ENCODE results near the gene SH3TC1.

Gene SH3TC1

DNA sequence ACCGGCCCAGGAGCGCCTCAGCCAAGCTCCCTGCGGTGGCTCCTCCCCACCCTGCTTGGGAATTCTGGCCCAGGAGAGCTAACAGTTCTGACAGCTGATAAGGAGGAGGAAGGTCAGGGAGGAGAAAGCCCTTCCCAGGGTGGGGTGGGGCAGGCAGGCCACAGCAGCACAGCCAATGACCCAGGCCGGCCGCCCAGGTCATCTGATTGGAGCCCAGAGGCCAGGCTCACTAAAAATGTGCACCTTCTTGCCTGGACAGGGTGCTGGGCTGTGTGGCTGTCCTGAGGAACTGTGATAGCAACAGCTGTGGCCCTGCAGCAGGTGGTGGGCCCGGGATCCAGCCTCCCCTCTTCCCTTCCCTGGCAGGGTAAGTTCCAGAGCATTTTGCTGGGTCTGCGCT is 17.2 kb upstream of the SH3TC1 start:
- no peak for FAIRE-seq

DNA sequence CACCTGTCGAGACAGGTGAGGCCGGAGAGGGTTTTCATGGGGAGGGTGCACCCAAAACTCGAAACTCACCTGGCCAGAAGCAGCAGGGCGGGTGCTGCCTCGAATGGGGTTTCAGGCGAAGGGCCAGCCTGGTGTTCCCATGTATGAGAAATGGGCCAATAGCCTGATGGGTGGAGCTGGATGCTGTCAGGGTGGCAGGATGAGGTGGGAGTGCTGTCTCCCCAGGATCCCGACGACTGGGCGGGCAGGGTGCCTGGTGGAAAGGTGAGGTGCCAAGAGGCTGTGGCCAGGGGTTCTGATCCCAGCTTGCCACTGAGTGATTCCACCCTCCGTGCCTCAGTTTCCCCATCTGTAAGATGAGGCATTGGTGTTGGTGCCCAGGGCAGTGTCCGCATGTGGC is 16.8 kb upstream of the SH3TC1 start:
- FAIRE-seq: no peak

- FAIRE-seq: no peak
Measured at GRCh38 chr4:8182858-8183725, 16.0 kb upstream of the SH3TC1 start.

- FAIRE-seq: no peak
Measured at GRCh38 chr4:8184061-8184460, 15.0 kb upstream of the SH3TC1 start.

DNA sequence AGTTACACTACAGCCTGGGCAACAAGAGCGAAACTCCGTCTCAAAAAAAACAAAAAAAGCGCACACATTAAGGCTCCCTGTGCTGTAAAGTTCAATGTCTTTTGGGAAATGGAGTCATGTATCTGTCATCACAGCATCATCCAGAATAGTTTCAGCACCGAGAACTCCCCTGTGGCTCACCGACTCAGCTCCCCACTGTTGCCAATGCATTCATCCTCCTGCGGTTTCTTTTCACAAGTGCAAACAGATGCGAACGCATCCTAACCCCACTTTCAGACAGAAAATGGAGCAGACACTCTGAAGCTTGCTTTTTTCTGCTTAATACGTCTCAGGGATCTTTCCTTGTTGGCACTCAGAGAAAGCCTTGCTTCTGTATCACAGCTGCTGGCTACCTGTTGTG is 13.8 kb upstream of the SH3TC1 start:
- no peak for FAIRE-seq

- FAIRE-seq: no peak
Measured at GRCh38 chr4:8185930-8186329, 13.2 kb upstream of the SH3TC1 start.

- no peak for FAIRE-seq
Measured at GRCh38 chr4:8188085-8188484, 11.0 kb upstream of the SH3TC1 start.

- FAIRE-seq: no peak
Measured at GRCh38 chr4:8188743-8189550, 10.1 kb upstream of the SH3TC1 start.

DNA sequence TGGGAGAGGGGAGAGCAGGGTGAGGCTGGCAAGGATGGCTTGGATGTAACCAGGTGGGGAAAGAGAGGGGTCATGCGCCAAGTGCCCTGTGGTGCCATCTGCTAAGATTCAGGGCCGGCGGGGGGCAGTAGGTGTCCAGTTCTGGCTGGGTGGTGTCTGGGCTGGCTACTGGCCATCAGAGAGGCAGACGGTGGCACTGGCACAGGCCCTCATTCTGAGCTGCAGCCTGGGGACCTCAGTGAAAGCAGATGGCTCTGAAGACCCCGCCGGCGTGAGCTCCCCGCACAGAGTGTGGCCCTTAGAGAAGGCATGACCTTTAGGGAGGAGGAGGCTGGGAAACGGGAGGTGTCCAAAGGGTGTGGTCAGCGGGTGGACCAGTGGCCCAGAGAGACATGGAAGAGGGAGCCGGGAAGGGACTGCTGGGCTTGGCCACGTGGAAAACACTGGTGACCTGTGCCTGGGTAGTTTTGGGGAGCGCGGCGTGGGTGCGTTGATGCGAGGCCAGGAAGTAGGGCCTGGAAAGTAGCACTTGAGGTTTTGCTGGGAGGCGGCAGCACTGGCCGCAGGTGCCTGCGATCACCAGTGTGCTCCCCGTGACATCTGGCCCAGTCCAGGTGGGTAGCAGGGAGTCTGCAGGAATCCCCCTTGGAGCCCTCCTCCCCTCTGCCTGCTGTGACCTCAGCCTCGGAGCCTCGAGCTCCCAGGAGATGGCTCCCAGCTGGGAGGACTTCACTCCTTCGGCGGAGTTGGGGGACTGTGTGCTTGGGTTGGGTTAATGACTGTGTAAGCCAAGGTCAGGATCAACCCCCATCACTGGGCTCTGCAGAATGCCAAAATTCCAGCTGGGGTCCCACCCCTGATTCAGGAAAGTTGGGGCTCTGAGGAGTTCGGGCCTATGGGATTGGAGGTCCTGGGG is 9.3 kb upstream of the SH3TC1 start:
- FAIRE-seq: no peak

- FAIRE-seq: no peak
Measured at GRCh38 chr4:8191136-8191747, 7.8 kb upstream of the SH3TC1 start.

GRCh38 chr4:8192748-8193738 is 6.0 kb upstream of the SH3TC1 start:
- no peak for FAIRE-seq

DNA sequence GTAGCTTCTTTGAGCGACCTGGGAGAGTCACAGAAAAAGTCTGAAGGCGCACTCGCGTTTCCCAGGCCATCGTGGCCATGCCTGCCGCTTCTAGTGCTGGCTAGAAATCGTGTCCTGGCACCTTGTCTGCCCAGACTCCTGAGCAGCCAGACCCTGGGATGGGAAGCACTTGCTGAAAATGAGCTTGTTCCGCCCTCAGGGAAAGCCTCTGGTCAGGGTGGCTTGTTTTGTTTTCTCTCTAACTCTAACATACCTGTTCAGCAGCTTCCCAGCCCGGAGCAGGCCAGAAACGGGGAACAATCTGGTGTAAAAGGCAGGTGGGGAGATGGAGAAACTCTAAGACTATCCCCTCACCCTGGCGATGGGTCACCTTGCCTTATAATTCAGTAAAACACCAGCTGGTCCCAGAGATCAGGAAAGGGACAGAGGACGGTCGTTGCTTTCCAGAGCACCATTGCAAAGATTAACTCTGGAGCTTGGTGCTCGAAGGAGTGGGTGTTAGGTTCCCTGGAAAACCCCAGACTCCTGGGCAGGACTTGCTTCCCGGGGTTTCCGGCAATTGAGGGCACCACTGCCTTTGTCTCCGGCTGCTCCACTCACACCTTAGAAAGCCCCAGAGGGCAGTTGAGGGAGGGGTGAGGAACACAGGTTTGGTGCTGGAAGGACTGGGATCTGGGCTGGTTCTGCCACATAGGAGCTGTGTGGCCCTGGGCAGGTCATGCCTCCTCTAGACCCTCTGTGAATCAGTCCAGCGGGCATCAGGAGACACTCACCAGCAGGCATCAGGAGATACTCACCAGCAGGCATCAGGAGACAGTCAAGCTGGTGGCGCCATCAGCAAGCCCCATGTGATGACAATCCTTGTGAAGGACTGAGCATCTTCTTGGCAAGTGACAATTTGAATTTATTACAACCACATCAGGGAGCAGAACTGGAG is 4.5 kb upstream of the SH3TC1 start:
- no peak for FAIRE-seq

DNA sequence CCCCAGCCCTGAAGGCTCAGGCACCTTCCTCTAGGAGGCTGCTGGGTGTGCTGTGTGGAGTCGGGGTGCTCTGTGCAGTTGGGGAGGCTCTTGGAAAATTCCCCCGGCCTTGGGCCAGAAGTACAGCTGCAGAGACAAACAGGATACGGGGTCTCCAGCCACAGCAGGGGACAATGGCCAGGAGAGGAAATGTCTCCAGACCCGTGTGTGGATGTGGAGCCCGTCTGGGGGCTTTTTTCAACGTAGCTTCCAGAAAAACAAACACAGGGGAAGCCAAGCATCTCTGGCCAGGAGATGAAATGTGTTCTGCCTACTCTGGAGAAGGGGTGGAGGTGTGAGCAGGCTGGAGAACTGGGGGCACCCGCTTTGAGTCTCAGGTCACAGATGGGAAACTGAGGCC is 3.7 kb upstream of the SH3TC1 start:
- FAIRE-seq: no peak

- FAIRE-seq: no peak
Measured at GRCh38 chr4:8195841-8196458, 3.1 kb upstream of the SH3TC1 start.

- FAIRE-seq: no peak
Measured at GRCh38 chr4:8197521-8197920, 1.6 kb upstream of the SH3TC1 start.

- no peak for FAIRE-seq
Measured at GRCh38 chr4:8198206-8198905, 734 bp upstream of the SH3TC1 start.

- no peak for FAIRE-seq
Measured at GRCh38 chr4:8199594-8200301, 658 bp downstream of the SH3TC1 start.

DNA sequence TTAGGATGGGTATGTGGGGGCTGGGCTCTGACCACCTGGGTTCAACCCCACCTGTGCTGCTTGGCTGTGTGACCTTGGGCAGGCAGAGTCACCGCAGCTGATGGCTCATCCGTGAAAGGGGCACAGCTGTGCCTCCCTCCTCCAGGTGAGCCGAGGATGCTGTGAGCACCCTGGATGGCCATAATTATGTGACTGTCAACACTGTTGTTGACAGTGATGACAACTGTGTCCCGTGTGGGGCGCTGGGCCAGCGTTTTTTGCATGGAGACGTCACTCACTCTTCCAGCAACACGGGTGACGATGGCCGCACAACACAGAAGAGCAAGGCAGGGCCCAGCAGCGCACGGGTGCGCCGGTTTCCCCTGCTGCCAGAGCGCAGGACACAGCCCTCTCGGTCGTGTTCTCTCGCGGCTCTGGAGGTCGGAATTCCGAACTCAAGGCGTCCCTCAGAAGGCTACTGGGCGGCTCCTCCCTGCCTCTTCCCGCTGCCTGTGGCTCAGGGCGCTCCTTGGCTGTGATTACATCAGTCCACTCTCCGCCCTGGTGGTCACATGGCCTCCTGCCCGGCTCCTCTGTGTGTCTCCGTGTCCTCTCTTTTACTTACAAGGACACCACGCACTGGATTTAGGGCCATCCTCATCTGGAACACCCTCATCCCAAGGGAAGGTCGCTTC is 1.3 kb downstream of the SH3TC1 start:
- no peak for FAIRE-seq
